GM12878 (cell line): ENCODE data around the gene MAST4. TPM values are rescaled to one million over a fixed set of nuclear protein-coding genes. Genes with fewer than 3 reads are reported as not detected.

Experiments used
- ATAC-seq: fragments of 200-7000 bp; cut with Tn5 transposase; 3 replicates; pipeline ENCODE4 v1.9.1; 2020; ENCODE audit warnings: mild to moderate bottlenecking, moderate library complexity
- BruUV-seq: library from RNA; stranded (reverse); fragments of 400-500 nt; replicated peaks from 2 replicates; lab custom pipeline; 2021; lab: Mats Ljungman, UMichigan
- CTCF ChIA-PET: fragments of 300-600 bp; sonication (Branson Sonifier 250); formaldehyde crosslinking; extraction: SDS; loops from one replicate; lab custom pipeline; 2021; ENCODE audit warnings: inconsistent platforms; lab: Yijun Ruan, JAX
- POLR2A ChIA-PET: fragments of 350-600 bp; formaldehyde crosslinking; extraction: SDS; loops from one replicate; lab custom pipeline; 2021; ENCODE audit warnings: inconsistent platforms; lab: Charles Lee
- RAD21 ChIA-PET: fragments of 300-600 bp; sonication (Branson Sonifier 250); formaldehyde crosslinking; loops from one replicate; lab custom pipeline; 2023; ENCODE audit warnings: antibody characterized with exemption; ENCODE audit not compliant: unreplicated experiment; lab: Charles Lee
- SMC1A ChIA-PET: fragments of 300-600 bp; sonication (Branson Sonifier 250); formaldehyde crosslinking; loops from one replicate; lab custom pipeline; 2023; ENCODE audit not compliant: unreplicated experiment, uncharacterized antibody; lab: Charles Lee
- DNase-seq: peaks from one replicate; pipeline ENCODE4 v3.0.0-alpha.2; 2011; ENCODE audit warnings: low read depth, low spot score
- FAIRE-seq: peaks from 3 replicates; lab custom pipeline; 2011; peaks lifted over from hg19 to GRCh38; lab: Jason Lieb, UNC
- H2AFZ ChIP-seq: 2 replicates; pipeline ENCODE4 v1.6.0; 2011; ENCODE audit warnings: low read depth, low read length, control low read depth; ENCODE audit not compliant: control insufficient read depth
- H3K27ac ChIP-seq: 2 replicates; pipeline ENCODE4 v1.5.1; 2011; ENCODE audit warnings: control low read depth; ENCODE audit not compliant: control insufficient read depth, insufficient read depth
- H3K27me3 ChIP-seq, 2 experiments: replicated peaks in 1 of 2; 2 replicates each; pipeline versions ENCODE4 v1.6.0 to v1.6.1; 2011; ENCODE audit warnings: low read length in 1 of 2; ENCODE audit not compliant: control insufficient read depth in 2 of 2, insufficient read depth in 2 of 2
- H3K36me3 ChIP-seq, 2 experiments: 2 replicates each; pipeline ENCODE4 v1.5.1; 2011; ENCODE audit warnings: low read length in 1 of 2; ENCODE audit not compliant: control insufficient read depth in 2 of 2, insufficient read depth in 2 of 2
- H3K4me1 ChIP-seq: 2 replicates; pipeline ENCODE4 v1.6.1; 2011; ENCODE audit warnings: mild to moderate bottlenecking, low read length, moderate library complexity, mixed read lengths; ENCODE audit not compliant: control insufficient read depth, insufficient read depth
- H3K4me2 ChIP-seq: 2 replicates; pipeline ENCODE4 v1.6.0; 2011; ENCODE audit warnings: control low read depth; ENCODE audit not compliant: control insufficient read depth, insufficient read depth
- H3K4me3 ChIP-seq: fragments of 200-600 bp; sonication (generic); 2 replicates; pipeline ENCODE4 v1.5.1; 2016
- H3K79me2 ChIP-seq: 2 replicates; pipeline ENCODE4 v1.6.0; 2011; ENCODE audit warnings: low read length; ENCODE audit not compliant: control insufficient read depth, insufficient read depth
- H3K9ac ChIP-seq: 2 replicates; pipeline ENCODE4 v1.8.0; 2011; ENCODE audit warnings: low read length, control low read depth, mixed read lengths; ENCODE audit not compliant: control insufficient read depth, insufficient read depth
- H3K9me3 ChIP-seq: replicated peaks from 3 replicates; pipeline ENCODE4 v1.5.1; 2011; ENCODE audit warnings: mild to moderate bottlenecking, low read length; ENCODE audit not compliant: control insufficient read depth, insufficient read depth
- H4K20me1 ChIP-seq: 2 replicates; pipeline ENCODE4 v1.6.0; 2011; ENCODE audit not compliant: control insufficient read depth, insufficient read depth
- BCL3 ChIP-seq: IDR thresholded peaks from 2 replicates; pipeline ENCODE4 v1.6.1; 2011; ENCODE audit warnings: borderline replicate concordance, low read depth, mild to moderate bottlenecking, moderate library complexity, low read length; ENCODE audit not compliant: insufficient read depth, poor library complexity, severe bottlenecking
- CBFB ChIP-seq: IDR thresholded peaks from 2 replicates; pipeline ENCODE4 v1.6.1; 2016; ENCODE audit warnings: antibody characterized with exemption, low read depth
- CEBPB ChIP-seq, 2 experiments: fragments of 150-350 bp in 1 of 2; IDR thresholded peaks; 2 replicates each; pipeline ENCODE4 v1.6.1; 2012 to 2014; ENCODE audit warnings: low read depth in 2 of 2, low read length in 2 of 2, borderline replicate concordance in 1 of 2, inconsistent platforms in 1 of 2
- EP300 ChIP-seq, 2 experiments: fragments of 150-350 bp in 1 of 2; IDR thresholded peaks; 2 replicates each; pipeline ENCODE4 v1.6.1; 2011 to 2012; ENCODE audit warnings: low read depth in 2 of 2, low read length in 2 of 2, borderline replicate concordance in 1 of 2, improper control_type of control experiment in 1 of 2, inconsistent platforms in 1 of 2; ENCODE audit not compliant: control insufficient read depth in 1 of 2
- HCFC1 ChIP-seq: fragments of 150-350 bp; IDR thresholded peaks from 2 replicates; pipeline ENCODE4 v1.6.1; 2014; ENCODE audit warnings: low read length
- KDM1A ChIP-seq: fragments of 200-600 bp; sonication (generic); IDR thresholded peaks from 2 replicates; pipeline ENCODE4 v1.6.1; 2016; ENCODE audit warnings: borderline replicate concordance
- KLF5 ChIP-seq: fragments of 450-650 bp; IDR thresholded peaks from 2 replicates; pipeline ENCODE4 v1.6.1; 2014; ENCODE audit warnings: mild to moderate bottlenecking; ENCODE audit not compliant: partially characterized antibody
- MEF2B ChIP-seq: fragments of 450-650 bp; IDR thresholded peaks from 2 replicates; pipeline ENCODE4 v1.6.1; 2018; ENCODE audit warnings: mild to moderate bottlenecking, moderate library complexity; ENCODE audit not compliant: partially characterized antibody, poor library complexity, severe bottlenecking
- MTA3 ChIP-seq: IDR thresholded peaks from 2 replicates; pipeline ENCODE4 v1.6.1; 2012; ENCODE audit warnings: low read length, inconsistent platforms, borderline replicate concordance
- NBN ChIP-seq: fragments of 450-650 bp; IDR thresholded peaks from 2 replicates; pipeline ENCODE4 v1.6.1; 2016
- RAD51 ChIP-seq: fragments of 450-650 bp; IDR thresholded peaks from 2 replicates; pipeline ENCODE4 v1.6.1; 2016; ENCODE audit warnings: moderate library complexity, mild to moderate bottlenecking, inconsistent platforms
- RELA ChIP-seq: fragments of 450-650 bp; IDR thresholded peaks from 2 replicates; pipeline ENCODE4 v1.8.0; 2014; ENCODE audit warnings: borderline replicate concordance; ENCODE audit not compliant: partially characterized antibody
- RFX5 ChIP-seq: IDR thresholded peaks from 2 replicates; pipeline ENCODE4 v1.6.1; 2011; ENCODE audit warnings: low read depth, low read length, improper control_type of control experiment
- RUNX3 ChIP-seq: IDR thresholded peaks from 2 replicates; pipeline ENCODE4 v1.6.1; 2012; ENCODE audit warnings: low read length, inconsistent platforms
- SMAD5 ChIP-seq: IDR thresholded peaks from 2 replicates; pipeline ENCODE4 v1.6.1; 2016; ENCODE audit warnings: antibody characterized with exemption, low read depth
- TCF3 ChIP-seq: IDR thresholded peaks from 2 replicates; pipeline ENCODE4 v1.6.1; 2012; ENCODE audit warnings: low read depth, mild to moderate bottlenecking, low read length, borderline replicate concordance; ENCODE audit not compliant: insufficient read depth
- ZNF24 ChIP-seq: fragments of 450-650 bp; IDR thresholded peaks from 2 replicates; pipeline ENCODE4 v1.6.1; 2017; ENCODE audit warnings: antibody characterized with exemption, mild to moderate bottlenecking
- WGBS: methylation state at CpG from one replicate; pipeline ENCODE4 v1.1.6; 2016; ENCODE audit warnings: low lambda C conversion rate; ENCODE audit not compliant: insufficient replicate concordance, insufficient coverage; ENCODE audit errors: missing lambda C conversion rate; 5-methylcytosine and 5-hydroxymethylcytosine counted together
- in situ Hi-C: fragments of 300-500 bp; cut with MboI; formaldehyde crosslinking; loops from 9 replicates; pipeline ENCODE4 v1.14.3; 2018; ENCODE audit warnings: mixed read lengths
- intact Hi-C: fragments of 100-400 bp; cut with micrococcal nuclease; formaldehyde crosslinking; loops from one replicate; pipeline ENCODE4 v1.14.2; 2022; ENCODE audit not compliant: unreplicated experiment
- polyA plus RNA-seq, 11 experiments: library from polyadenylated mRNA; depleted of rRNA in 4 of 11; unstranded in 6 of 11; stranded (reverse) in 5 of 11; fragments of >200 nt; fragmentation: Nextera tagmentation in 4 of 11; fragmentation: Illumina TruSeq in 1 of 11; extraction: Ambion mirVana in 4 of 11; extraction: Trizol in 1 of 11; gene quantifications; 1 replicate in 1 of 11; 2 replicates in 10 of 11; pipeline versions ENCODE4 v1.2.1 to v1.2.3, GENCODE V29; 2011 to 2016; ENCODE audit warnings: inconsistent platforms in 2 of 11, missing spikeins in 2 of 11, low read depth in 1 of 11
- total RNA-seq, 4 experiments: library from RNA; depleted of rRNA in 3 of 4; stranded (reverse); fragments of >200 nt in 3 of 4; fragmentation: Illumina TruSeq in 1 of 4; extraction: Trizol in 1 of 4; gene quantifications; 2 replicates each; pipeline versions ENCODE4 v1.2.1 to v1.2.3, GENCODE V29; 2013 to 2021
- TF ChIP-seq, protein P1 (sequence below): fragments of 450-650 bp; IDR thresholded peaks from 2 replicates; pipeline ENCODE4 v1.6.1; 2017; ENCODE audit warnings: low read depth, mild to moderate bottlenecking, moderate library complexity
- TF ChIP-seq, protein P2 (sequence below), 3 experiments: IDR thresholded peaks in 2 of 3; conservative IDR thresholded peaks in 1 of 3; 2 replicates each; pipeline ENCODE4 v1.5.1; 2011; ENCODE audit warnings: low read depth in 3 of 3, low read length in 3 of 3, mild to moderate bottlenecking in 3 of 3, control low read depth in 2 of 3, moderate library complexity in 2 of 3, inconsistent platforms in 1 of 3, mixed read lengths in 1 of 3; ENCODE audit not compliant: control insufficient read depth in 2 of 3, insufficient read depth in 1 of 3; ENCODE audit errors: extremely low read depth in 1 of 3

Gene MAST4
- total and polyA plus RNA-seq, 10 of the 15 experiments (the other 5 are each of a cell fraction or from before 2014, with no cell fraction given), result 0.02 to 1.6 (median 0.29) TPM; not detected in 1

DNA sequence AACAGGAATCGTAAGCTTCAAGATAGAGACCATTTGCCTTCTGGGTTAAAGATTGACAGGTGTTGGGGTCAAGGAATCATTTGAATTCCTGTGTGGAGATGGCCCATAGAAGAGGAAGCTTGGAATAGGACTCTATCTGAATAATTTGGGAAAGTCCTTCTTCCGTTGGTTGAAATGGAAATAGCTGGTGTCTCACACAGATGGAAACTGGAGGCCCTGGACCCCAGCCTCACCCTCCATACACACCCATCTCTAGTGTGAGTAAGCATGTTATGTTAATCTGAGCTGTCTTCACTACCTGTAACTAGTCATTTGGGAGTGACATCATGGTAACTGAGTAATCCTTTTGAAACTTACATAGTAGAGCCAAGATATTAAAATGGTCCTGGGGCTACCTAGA lies 416.0 kb downstream of the MAST4 start:
- no peaks in the 10 kb centered on the region; a peak in 1 of 4 replicates for H3K27me3 ChIP-seq
- FAIRE-seq, result no peak
- POLR2A ChIA-PET, result no interaction called here
- no peaks in the 10 kb centered on the region for H3K79me2 ChIP-seq
- no peak overlapping the region for H3K27ac ChIP-seq
- no peak overlapping the region for H3K4me2 ChIP-seq
- H3K4me1 ChIP-seq, result no peaks in the 10 kb centered on the region
- no TSS peak for BruUV-seq
- no peak for TF ChIP-seq HCFC1
- no peak for TF ChIP-seq ZNF24
- TF ChIP-seq RUNX3, result no peak
- no peak for TF ChIP-seq CBFB
- no peak for TF ChIP-seq NBN
- TF ChIP-seq KDM1A, result no peak
- no peak for TF ChIP-seq RFX5
- no peak for TF ChIP-seq RELA
- TF ChIP-seq, protein P1, sequence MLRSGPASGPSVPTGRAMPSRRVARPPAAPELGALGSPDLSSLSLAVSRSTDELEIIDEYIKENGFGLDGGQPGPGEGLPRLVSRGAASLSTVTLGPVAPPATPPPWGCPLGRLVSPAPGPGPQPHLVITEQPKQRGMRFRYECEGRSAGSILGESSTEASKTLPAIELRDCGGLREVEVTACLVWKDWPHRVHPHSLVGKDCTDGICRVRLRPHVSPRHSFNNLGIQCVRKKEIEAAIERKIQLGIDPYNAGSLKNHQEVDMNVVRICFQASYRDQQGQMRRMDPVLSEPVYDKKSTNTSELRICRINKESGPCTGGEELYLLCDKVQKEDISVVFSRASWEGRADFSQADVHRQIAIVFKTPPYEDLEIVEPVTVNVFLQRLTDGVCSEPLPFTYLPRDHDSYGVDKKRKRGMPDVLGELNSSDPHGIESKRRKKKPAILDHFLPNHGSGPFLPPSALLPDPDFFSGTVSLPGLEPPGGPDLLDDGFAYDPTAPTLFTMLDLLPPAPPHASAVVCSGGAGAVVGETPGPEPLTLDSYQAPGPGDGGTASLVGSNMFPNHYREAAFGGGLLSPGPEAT, result no peak
- no peak for TF ChIP-seq MEF2B
- no peak for TF ChIP-seq EP300 (IDR thresholded peaks at IDR 0.05; ENCODE audit: borderline replicate concordance in 1 of 2, control insufficient read depth in 1 of 2, low read depth in 2 of 2, low read length in 2 of 2)
- no peak for TF ChIP-seq RAD51
- no peak for TF ChIP-seq SMAD5
- no peak for TF ChIP-seq BCL3
- TF ChIP-seq, protein P2, sequence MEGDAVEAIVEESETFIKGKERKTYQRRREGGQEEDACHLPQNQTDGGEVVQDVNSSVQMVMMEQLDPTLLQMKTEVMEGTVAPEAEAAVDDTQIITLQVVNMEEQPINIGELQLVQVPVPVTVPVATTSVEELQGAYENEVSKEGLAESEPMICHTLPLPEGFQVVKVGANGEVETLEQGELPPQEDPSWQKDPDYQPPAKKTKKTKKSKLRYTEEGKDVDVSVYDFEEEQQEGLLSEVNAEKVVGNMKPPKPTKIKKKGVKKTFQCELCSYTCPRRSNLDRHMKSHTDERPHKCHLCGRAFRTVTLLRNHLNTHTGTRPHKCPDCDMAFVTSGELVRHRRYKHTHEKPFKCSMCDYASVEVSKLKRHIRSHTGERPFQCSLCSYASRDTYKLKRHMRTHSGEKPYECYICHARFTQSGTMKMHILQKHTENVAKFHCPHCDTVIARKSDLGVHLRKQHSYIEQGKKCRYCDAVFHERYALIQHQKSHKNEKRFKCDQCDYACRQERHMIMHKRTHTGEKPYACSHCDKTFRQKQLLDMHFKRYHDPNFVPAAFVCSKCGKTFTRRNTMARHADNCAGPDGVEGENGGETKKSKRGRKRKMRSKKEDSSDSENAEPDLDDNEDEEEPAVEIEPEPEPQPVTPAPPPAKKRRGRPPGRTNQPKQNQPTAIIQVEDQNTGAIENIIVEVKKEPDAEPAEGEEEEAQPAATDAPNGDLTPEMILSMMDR (IDR thresholded peaks at IDR 0.05 in 2 of 3, conservative IDR thresholded peaks at IDR 0.05 in 1 of 3; ENCODE audit: control insufficient read depth in 2 of 3, extremely low read depth in 1 of 3, insufficient read depth in 1 of 3, low read depth in 3 of 3, low read length in 3 of 3), result no peak
- TF ChIP-seq MTA3, result no peak
- no peak for TF ChIP-seq TCF3
- no peak for TF ChIP-seq KLF5
- no peak for TF ChIP-seq CEBPB (IDR thresholded peaks at IDR 0.05; ENCODE audit: borderline replicate concordance in 1 of 2, low read depth in 2 of 2, low read length in 2 of 2)
- intact Hi-C loops (no loop called here), in situ Hi-C loops (no loop called here)
- no peak overlapping the region for H3K9ac ChIP-seq
- H3K4me3 ChIP-seq, result no peak overlapping the region
- no peaks in the 10 kb centered on the region for H3K9me3 ChIP-seq
- no peaks in the 10 kb centered on the region for H4K20me1 ChIP-seq
- DNase-seq, result no peak
- no peaks in the 10 kb centered on the region for H3K36me3 ChIP-seq
- ATAC-seq, result no peak
- RAD21 ChIA-PET, result no interaction called here
- SMC1A ChIA-PET, result interaction anchor here (0.7 kb wide), 1 partner anchor 94 kb away, joined by 3 read pairs; no protein-coding TSS in a partner anchor
- H2AFZ ChIP-seq, result no peak overlapping the region
- CTCF ChIA-PET, result no interaction called here
- 33% methylated on average over 2 of the region's 2 CpGs for WGBS
